ENCODE data around the gene VEGFD.

- TF ChIP-seq CTCF (IDR thresholded peaks at IDR 0.05; ENCODE audit: low read length): no peak
- TF ChIP-seq EZH2 (optimal IDR thresholded peaks at IDR 0.05; ENCODE audit: low read depth, low read length): no peak
- TF ChIP-seq EZH2phosphoT487 (IDR thresholded peaks at IDR 0.05; ENCODE audit: low read length): no peak
Measured at GRCh38 chrX:15430584-15430983, 46.4 kb upstream of the VEGFD start.
